Airway epithelial cell (primary cell): ENCODE measurements around the gene LRRN4. TPM values are rescaled to one million over a fixed set of nuclear protein-coding genes. Genes with fewer than 3 reads are reported as not detected.

Experiments used
- total RNA-seq: library from RNA; depleted of rRNA; stranded (reverse); fragments of >200 nt; gene quantifications from 2 replicates; pipeline ENCODE4 v1.2.3, GENCODE V29; 2015

The LRRN4 gene
- 0.14 TPM in 1 of 2 replicates, not detected in the other for total RNA-seq

DNA sequence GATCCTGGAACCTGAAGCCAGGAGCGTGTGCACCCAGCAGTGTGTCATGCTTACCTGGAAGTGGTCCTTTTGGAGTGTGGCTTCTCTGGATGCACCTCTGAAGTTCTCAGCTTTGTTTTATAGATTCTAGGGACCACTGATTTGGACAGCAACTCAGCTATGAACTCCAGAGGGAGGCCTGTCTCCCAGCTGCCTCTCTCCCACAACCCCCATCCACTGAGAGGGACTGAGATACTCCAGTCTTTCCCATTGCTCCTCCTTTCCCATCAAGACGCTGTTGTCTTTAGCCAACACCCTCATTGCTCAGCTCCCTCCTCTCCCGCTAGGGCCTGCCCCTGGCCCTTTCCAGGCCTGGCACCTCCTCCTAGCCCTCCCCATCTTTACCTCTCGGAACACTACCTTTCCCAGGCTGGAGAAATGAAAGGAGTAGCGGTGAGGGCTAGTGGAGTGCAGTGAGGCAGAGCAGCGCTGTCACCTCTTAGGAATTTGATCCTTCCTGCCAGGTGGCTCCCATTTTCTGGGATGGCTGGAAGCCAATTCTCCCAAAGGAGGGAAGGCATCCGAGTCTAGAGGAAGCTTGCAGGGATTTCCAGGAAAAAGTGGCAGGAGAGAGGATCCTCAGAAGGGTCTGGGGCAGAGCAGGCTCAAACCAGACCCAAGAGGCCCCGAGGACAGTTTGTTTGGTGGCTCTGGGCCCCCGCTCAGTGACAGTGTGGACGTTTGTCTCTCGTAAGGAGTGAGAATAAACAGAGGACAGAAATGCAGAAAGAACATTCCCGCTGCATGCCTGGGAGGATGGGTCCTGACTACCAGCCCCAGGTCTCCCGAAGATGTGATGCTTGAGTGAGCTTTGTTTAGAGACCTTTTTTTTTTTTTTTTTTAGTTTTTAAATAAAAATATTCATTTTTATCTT, at the start of gene LRRN4:
LRRN4 (minus strand) TSS at position 285 of the 913 bp plus-strand sequence. CDS start 1,261 bp downstream, outside the sequence.

Other genes starting within 250 kb of the LRRN4 start
- gene CHGB, start 142.6 kb downstream of the LRRN4 start, total RNA-seq = 0.14 and 0.28 TPM in 2 replicates
- 14.7 and 16.7 TPM in 2 replicates for gene TRMT6, start 103.5 kb downstream of the LRRN4 start, total RNA-seq
- gene MCM8, start 103.4 kb downstream of the LRRN4 start, total RNA-seq = 7.2 and 8.0 TPM in 2 replicates
- 22.1 and 26.2 TPM in 2 replicates for gene CRLS1, start 47.9 kb downstream of the LRRN4 start, total RNA-seq
- 26.7 and 37.3 TPM in 2 replicates for gene FERMT1, start 69.0 kb upstream of the LRRN4 start, total RNA-seq